ENCODE results near the gene VPS51. TPM values are rescaled to one million over a fixed set of nuclear protein-coding genes. Genes with fewer than 3 reads are reported as not detected.
"Not testable (repeated sequence)": the region's sequence is repeated elsewhere in the genome, so short reads cannot be mapped to it uniquely, and the experiment has no call there.

The VPS51 gene
- total RNA-seq, 1 donor from 2014 or later: 131 TPM

- peak; percentile 93 for DNase-seq (ENCODE audit: low spot score)
Observed at GRCh38 chr11:65134240-65134951, 38.4 kb downstream of the VPS51 start, which contains the start of gene SYVN1. Gene SYVN1 (minus strand): TSS chr11:65134519. CDS start chr11:65133601, 918 bp downstream.

- peak; percentile 92 for DNase-seq (ENCODE audit: low spot score)
Observed at GRCh38 chr11:65134952-65135632, 39.1 kb downstream of the VPS51 start.

GRCh38 chr11:65135633-65136145, 39.7 kb downstream of the VPS51 start:
- no peak for DNase-seq (ENCODE audit: low spot score)

- no peak for DNase-seq (ENCODE audit: low spot score)
Observed at GRCh38 chr11:65136515-65137096, 40.6 kb downstream of the VPS51 start.

- no peak for DNase-seq (ENCODE audit: low spot score)
Observed at GRCh38 chr11:65141896-65142494, 46.0 kb downstream of the VPS51 start.

GRCh38 chr11:65147352-65148075, 51.5 kb downstream of the VPS51 start:
- DNase-seq (ENCODE audit: low spot score): no peak

DNA sequence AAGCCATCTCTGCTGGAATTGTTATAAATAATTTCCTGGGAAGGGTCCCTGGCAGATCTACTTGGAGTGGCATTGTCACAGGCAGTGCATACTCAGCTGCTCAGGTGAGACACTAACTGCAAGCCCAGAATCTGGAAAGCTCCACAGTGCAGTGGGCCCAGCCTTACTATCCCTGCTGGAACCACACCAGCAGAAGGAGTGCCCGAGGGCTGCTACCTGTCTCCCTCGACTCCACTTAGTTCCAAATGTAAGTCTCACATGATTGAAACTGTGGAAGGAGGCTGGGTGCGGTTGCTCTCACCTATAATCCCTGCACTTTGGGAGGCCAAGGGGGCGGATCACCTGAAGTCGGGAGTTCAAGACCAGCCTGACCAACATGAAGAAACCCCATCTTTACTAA, 52.6 kb downstream of the VPS51 start:
- DNase-seq (ENCODE audit: low spot score): no peak

DNA sequence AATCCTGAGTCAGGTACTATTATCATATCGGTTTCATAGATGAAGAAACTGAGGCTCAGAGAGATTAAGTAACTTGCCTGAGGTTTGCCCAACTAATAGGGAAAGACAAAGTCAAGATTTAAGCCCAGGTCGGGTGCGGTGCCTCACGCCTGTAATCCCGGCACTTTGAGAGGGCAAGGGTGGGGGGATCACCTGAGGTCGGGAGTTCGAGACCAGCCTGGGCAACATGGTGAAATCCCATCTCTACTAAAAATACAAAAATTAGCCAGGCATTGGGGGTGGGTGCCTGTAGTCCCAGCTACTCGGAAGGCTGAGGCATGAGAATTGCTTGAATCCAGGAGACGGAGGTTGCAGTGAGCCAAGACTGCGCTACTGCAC, 54.1 kb downstream of the VPS51 start:
- not testable (repeated sequence) for DNase-seq (ENCODE audit: low spot score)

- DNase-seq (ENCODE audit: low spot score): peak; percentile 90
Observed at GRCh38 chr11:65150509-65151299, 54.7 kb downstream of the VPS51 start.

DNA sequence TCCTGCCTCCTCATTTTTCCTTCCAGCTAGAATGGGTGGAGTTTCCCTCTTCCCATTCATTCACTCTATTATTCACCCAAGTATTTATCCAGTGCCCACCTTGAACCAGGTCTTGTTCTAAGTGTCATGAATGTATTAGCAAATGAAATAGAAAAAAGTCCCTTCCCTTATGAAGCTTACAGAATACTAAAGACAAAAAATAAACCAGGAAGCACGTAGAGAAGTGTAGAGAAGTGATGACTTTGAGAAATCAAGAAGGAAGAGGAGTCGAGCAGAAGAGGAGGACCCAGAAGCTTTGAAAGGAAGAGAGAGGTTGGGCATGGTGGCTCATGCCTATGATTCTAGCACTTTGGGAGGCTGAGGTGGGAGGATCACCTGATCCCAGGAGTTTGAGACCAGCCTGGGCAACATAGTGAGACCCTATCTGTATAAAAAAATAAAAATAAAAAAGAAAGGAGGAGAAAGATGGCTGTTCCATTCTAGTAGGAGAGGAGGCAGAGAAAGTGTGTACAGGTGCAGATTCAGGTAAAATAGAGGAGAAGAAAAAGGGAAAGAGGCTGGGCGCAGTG, 55.4 kb downstream of the VPS51 start:
- no peak for DNase-seq (ENCODE audit: low spot score)

- DNase-seq (ENCODE audit: low spot score): no peak
Observed at GRCh38 chr11:65152122-65152521, 56.1 kb downstream of the VPS51 start.

GRCh38 chr11:65156256-65156655, 60.2 kb downstream of the VPS51 start:
- DNase-seq (ENCODE audit: low spot score): no peak

- no peak for DNase-seq (ENCODE audit: low spot score)
Observed at GRCh38 chr11:65156926-65157325, 60.9 kb downstream of the VPS51 start.

DNA sequence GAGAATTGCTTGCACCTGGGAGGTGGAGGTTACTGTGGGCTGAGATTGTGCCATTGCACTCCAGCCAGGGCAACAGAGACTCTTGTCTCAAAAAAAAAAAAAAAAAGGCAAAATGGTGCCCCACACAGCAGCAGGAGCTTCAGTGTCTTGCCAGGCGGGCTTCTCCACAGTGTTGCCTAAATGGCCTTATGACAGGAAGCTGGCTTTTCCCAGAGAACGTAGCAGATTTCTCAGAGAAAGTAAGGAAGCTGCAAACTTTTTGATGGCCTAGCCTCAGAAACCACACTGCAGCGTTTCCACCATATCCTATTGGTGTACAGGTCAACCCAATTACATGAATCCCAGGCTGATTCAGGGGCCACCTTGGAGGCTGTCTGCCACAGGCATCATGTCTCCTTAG, 61.3 kb downstream of the VPS51 start:
- DNase-seq (ENCODE audit: low spot score): no peak

DNA sequence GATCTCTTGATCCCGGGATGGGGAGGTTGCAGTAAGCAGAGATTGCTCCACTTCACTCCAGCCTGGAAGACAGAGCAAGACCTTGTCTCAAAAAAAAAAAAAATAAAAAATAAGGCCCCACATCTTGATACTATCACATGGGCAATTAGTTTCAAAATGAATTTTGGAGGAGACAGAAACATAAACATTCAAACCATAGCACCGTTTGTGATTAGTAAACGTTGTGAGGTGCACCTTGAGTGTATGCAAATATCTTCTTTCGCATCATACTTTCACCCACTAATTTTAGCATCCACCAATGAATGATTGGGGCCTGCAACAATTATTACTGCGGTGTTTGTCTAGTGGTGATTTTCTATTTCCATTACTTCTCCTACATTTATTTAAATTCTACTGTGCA, 63.0 kb downstream of the VPS51 start:
- no peak for DNase-seq (ENCODE audit: low spot score)

DNA sequence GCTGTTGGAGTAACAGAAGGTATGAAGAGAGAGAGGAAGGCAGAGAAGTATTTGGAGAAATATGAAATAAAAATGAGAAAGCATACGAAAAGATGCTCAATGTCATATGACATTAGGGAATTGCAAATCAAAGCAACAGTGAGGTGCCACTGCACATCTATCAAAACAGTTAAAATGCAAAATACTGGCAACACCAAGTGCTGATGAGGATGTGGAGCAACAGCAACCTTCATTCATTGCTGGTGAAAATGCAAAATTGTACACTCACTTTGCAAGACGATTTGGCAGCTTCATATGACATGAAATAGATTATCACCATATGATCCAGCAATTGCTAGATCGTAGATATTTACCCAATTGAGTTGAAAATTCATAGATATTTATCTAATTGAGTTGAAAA, 64.6 kb downstream of the VPS51 start:
- no peak for DNase-seq (ENCODE audit: low spot score)
